Caco-2 (cell line): Measurements from ENCODE around the gene ATF2. TPM values are rescaled to one million over a fixed set of nuclear protein-coding genes. Genes with fewer than 3 reads are reported as not detected.

Experiments used
- BruUV-seq: library from RNA; stranded (reverse); fragments of 400-500 nt; replicated peaks from 2 replicates; lab custom pipeline; 2021; lab: Mats Ljungman, UMichigan
- CTCF ChIA-PET: fragments of 300-600 bp; sonication (Branson Sonifier 250); formaldehyde crosslinking; loops from one replicate; lab custom pipeline; 2022; ENCODE audit warnings: antibody characterized with exemption; lab: Charles Lee
- POLR2A ChIA-PET: fragments of 300-600 bp; sonication (Branson Sonifier 250); formaldehyde crosslinking; loops from one replicate; lab custom pipeline; 2022; ENCODE audit warnings: antibody characterized with exemption; lab: Charles Lee
- DNase-seq, 2 experiments: peaks; one replicate each; pipeline versions ENCODE4 v3.0.0 to v3.0.0-alpha.2; 2020 to 2022
- H3K27me3 ChIP-seq: replicated peaks from 2 replicates; pipeline ENCODE4 v1.6.0; 2011; ENCODE audit warnings: low read length; ENCODE audit not compliant: control insufficient read depth, insufficient read depth
- H3K36me3 ChIP-seq: 2 replicates; pipeline ENCODE4 v1.5.1; 2011; ENCODE audit warnings: low read length; ENCODE audit not compliant: control insufficient read depth, insufficient read depth
- H3K4me1 ChIP-seq: fragments of 250-450 bp; sonication (Bioruptor Pico); 2 replicates; pipeline ENCODE4 v1.5.1; 2020; ENCODE audit warnings: mild to moderate bottlenecking
- H3K4me3 ChIP-seq: 2 replicates; pipeline ENCODE4 v1.5.1; 2011; ENCODE audit warnings: low read depth, mild to moderate bottlenecking, control low read depth, low read length
- H3K9me3 ChIP-seq: fragments of 250-450 bp; sonication (Bioruptor Pico); 2 replicates; pipeline ENCODE4 v1.5.1; 2020; ENCODE audit warnings: mild to moderate bottlenecking, moderate library complexity
- H3K27ac Mint-ChIP-seq: one replicate; pipeline ENCODE4 v1.8.0; 2022; ENCODE audit warnings: mixed read lengths; ENCODE audit not compliant: unreplicated experiment
- H3K27me3 Mint-ChIP-seq: one replicate; pipeline ENCODE4 v1.8.0; 2022; ENCODE audit warnings: mixed read lengths; ENCODE audit not compliant: insufficient read depth, unreplicated experiment
- H3K36me3 Mint-ChIP-seq: one replicate; pipeline ENCODE4 v1.8.0; 2022; ENCODE audit warnings: mild to moderate bottlenecking, mixed read lengths; ENCODE audit not compliant: insufficient read depth, unreplicated experiment
- H3K4me1 Mint-ChIP-seq: one replicate; pipeline ENCODE4 v1.8.0; 2022; ENCODE audit warnings: low read depth, mixed read lengths; ENCODE audit not compliant: unreplicated experiment
- H3K4me3 Mint-ChIP-seq: one replicate; pipeline ENCODE4 v1.8.0; 2022; ENCODE audit warnings: mild to moderate bottlenecking, moderate library complexity, mixed read lengths; ENCODE audit not compliant: unreplicated experiment
- H3K9me3 Mint-ChIP-seq: one replicate; pipeline ENCODE4 v1.8.0; 2022; ENCODE audit warnings: mixed read lengths; ENCODE audit not compliant: unreplicated experiment
- intact Hi-C: fragments of 100-400 bp; cut with micrococcal nuclease; formaldehyde crosslinking; loops from one replicate; pipeline ENCODE4 v1.10.0; 2022; ENCODE audit not compliant: unreplicated experiment
- total RNA-seq: library from RNA; stranded (reverse); gene quantifications from 2 replicates; pipeline ENCODE4 v1.2.3, GENCODE V29; 2022
- TF ChIP-seq, protein P1 (sequence below), 2 experiments: fragments of 200-600 bp in 1 of 2; IDR thresholded peaks; 1 replicate in 1 of 2; 2 replicates in 1 of 2; pipeline versions ENCODE4 v1.5.1 to v1.8.0; 2011 to 2022; ENCODE audit warnings: antibody characterized with exemption in 1 of 2, control low read depth in 1 of 2, inconsistent platforms in 1 of 2, low read depth in 1 of 2, low read length in 1 of 2, mild to moderate bottlenecking in 1 of 2, moderate library complexity in 1 of 2; ENCODE audit not compliant: insufficient read depth in 1 of 2, severe bottlenecking in 1 of 2, unreplicated experiment in 1 of 2

Gene ATF2
- total RNA-seq, 1 experiment from 2014 or later, result 47.1 TPM

DNA sequence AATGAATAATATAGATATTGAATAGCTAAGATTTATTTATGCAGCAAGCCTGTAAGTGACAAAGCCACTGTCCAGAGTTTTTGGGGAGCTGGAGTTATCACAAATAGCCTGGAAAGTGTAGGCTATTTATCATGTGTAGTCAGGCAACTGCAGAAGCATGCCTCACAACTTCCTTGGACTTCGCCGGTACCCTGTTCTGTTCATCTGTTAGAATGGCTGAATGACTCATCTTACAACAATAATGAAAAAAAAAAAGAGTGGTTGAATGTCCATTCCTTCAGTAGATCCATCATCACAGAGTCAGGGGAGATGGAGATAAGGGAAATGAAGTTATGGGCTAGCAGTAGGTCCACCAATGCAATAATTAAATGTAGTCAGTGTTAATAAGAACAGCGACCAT lies 37.5 kb upstream of the ATF2 start:
- H3K27me3 Mint-ChIP-seq, result peaks cover 11% of the 10 kb centered on the region
- DNase-seq, result no peak
- no peaks in the 10 kb centered on the region for H3K36me3 Mint-ChIP-seq
- ChIA-PET POLR2A (no interaction called here), CTCF (no interaction called here)
- no peaks in the 10 kb centered on the region for H3K36me3 ChIP-seq
- intact Hi-C loops, result no loop called here
- no peak overlapping the region for H3K4me3 ChIP-seq
- peaks cover 7% of the 10 kb centered on the region for H3K4me1 Mint-ChIP-seq
- H3K9me3 Mint-ChIP-seq, result no peaks in the 10 kb centered on the region
- no peaks in the 10 kb centered on the region for H3K27me3 ChIP-seq
- no peak overlapping the region for H3K27ac Mint-ChIP-seq
- H3K9me3 ChIP-seq, result peaks cover under 1% of the 10 kb centered on the region; the same call in 1 of the 2 replicates
- no peaks in the 10 kb centered on the region for H3K4me1 ChIP-seq
- H3K4me3 Mint-ChIP-seq, result no peak overlapping the region
- TF ChIP-seq, protein P1, sequence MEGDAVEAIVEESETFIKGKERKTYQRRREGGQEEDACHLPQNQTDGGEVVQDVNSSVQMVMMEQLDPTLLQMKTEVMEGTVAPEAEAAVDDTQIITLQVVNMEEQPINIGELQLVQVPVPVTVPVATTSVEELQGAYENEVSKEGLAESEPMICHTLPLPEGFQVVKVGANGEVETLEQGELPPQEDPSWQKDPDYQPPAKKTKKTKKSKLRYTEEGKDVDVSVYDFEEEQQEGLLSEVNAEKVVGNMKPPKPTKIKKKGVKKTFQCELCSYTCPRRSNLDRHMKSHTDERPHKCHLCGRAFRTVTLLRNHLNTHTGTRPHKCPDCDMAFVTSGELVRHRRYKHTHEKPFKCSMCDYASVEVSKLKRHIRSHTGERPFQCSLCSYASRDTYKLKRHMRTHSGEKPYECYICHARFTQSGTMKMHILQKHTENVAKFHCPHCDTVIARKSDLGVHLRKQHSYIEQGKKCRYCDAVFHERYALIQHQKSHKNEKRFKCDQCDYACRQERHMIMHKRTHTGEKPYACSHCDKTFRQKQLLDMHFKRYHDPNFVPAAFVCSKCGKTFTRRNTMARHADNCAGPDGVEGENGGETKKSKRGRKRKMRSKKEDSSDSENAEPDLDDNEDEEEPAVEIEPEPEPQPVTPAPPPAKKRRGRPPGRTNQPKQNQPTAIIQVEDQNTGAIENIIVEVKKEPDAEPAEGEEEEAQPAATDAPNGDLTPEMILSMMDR (IDR thresholded peaks at IDR 0.05; ENCODE audit: insufficient read depth in 1 of 2, low read depth in 1 of 2, low read length in 1 of 2, severe bottlenecking in 1 of 2, unreplicated experiment in 1 of 2), result no peak
- BruUV-seq, result no TSS peak

DNA sequence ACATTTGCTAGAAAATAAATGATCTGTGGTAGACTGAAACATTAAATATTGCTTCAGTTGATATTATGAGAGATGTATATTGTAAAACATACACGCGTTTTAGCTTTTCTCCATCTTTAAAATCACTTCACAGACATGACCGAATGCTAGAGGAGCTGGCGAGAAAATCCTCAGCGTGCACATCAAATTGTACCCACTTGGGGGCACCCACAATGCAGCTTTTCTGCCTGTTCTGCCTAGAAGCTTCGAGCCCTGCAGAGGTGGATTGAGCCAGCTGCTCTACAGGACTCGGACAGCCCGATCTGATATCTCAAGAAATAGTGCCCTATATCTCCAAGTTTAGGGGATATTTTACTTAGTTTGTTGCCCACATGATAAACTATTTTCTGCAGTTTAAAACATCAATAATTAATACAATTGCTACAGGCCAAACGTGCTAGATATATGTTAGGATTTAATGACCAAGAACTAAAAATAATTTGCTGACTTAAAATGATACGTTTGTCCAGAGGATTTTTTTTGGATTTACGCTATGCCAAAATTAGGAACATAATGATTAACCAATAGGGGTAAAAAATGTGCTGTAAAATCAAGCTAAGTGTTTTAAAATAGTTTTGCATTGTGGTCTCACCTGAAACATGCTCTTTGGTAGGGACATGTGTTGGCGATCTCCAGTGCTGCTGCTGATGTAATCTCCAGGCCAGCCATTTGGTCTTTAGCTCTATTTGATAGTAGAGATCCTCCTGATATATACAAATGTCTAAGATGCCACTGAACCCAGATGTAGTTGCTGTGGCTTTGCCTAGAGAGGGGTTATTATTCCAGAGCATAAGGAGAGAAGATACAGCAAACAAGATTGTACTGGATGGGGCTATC lies 35.9 kb upstream of the ATF2 start:
- ChIA-PET POLR2A (no interaction called here), CTCF (interaction anchor here (0.6 to 2.1 kb wide), 8 partner anchors 48 to 894 kb away, joined by 3 to 15 read pairs (median 4); no protein-coding TSS in a partner anchor)
- H3K9me3 Mint-ChIP-seq, result peaks cover 2% of the 10 kb centered on the region
- Histone ChIP-seq H3K36me3 (no peaks in the 10 kb centered on the region), H3K4me3 (no peak overlapping the region), H3K4me1 (no peaks in the 10 kb centered on the region), H3K9me3 (peaks cover 5% of the 10 kb centered on the region; the same call in 1 of the 2 replicates), H3K27me3 (no peaks in the 10 kb centered on the region)
- peaks cover 10% of the 10 kb centered on the region for H3K27me3 Mint-ChIP-seq
- H3K4me1 Mint-ChIP-seq, result peaks cover 7% of the 10 kb centered on the region
- intact Hi-C loops, result loop anchor here (1.0 kb wide), 1 partner anchor 78 kb away; no protein-coding TSS in a partner anchor
- TF ChIP-seq, protein P1 (IDR thresholded peaks at IDR 0.05; ENCODE audit: insufficient read depth in 1 of 2, low read depth in 1 of 2, low read length in 1 of 2, severe bottlenecking in 1 of 2, unreplicated experiment in 1 of 2), result peak; percentile 66 to 70
- H3K27ac Mint-ChIP-seq, result no peak overlapping the region
- peak; percentile 66 to 71 for DNase-seq
- no TSS peak for BruUV-seq
- H3K36me3 Mint-ChIP-seq, result no peaks in the 10 kb centered on the region
- H3K4me3 Mint-ChIP-seq, result no peak overlapping the region

DNA sequence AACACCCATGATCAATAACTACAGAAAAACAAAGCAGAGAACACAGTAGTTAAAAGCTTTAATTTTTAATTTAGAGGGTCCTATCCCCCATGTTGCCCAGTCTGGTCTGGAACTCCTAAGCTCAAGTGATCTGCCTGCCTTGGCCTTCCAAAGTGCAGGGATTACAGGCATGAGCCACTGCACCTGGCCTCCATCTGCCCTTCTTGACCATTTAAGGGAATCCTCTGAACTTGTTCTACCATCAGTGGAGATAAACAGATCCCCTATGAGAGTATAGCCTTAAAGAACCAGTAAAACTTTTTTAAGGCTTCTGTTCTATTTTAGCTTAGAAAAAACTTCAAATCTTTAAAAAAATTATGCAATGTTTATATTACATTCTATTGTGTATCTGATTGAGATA lies 27.0 kb upstream of the ATF2 start:
- Mint-ChIP-seq H3K4me3 (no peak overlapping the region), H3K9me3 (peaks cover 14% of the 10 kb centered on the region), H3K4me1 (no peaks in the 10 kb centered on the region), H3K27ac (no peak overlapping the region), H3K36me3 (no peaks in the 10 kb centered on the region), H3K27me3 (no peaks in the 10 kb centered on the region)
- H3K36me3 ChIP-seq, result no peaks in the 10 kb centered on the region
- ChIA-PET CTCF (no interaction called here), POLR2A (no interaction called here)
- H3K4me3 ChIP-seq, result no peak overlapping the region
- no peaks in the 10 kb centered on the region for H3K4me1 ChIP-seq
- BruUV-seq, result no TSS peak
- H3K9me3 ChIP-seq, result no peaks in the 10 kb centered on the region
- no peak for DNase-seq
- H3K27me3 ChIP-seq, result no peaks in the 10 kb centered on the region
- TF ChIP-seq, protein P1 (IDR thresholded peaks at IDR 0.05; ENCODE audit: insufficient read depth in 1 of 2, low read depth in 1 of 2, low read length in 1 of 2, severe bottlenecking in 1 of 2, unreplicated experiment in 1 of 2), result no peak
- intact Hi-C loops, result no loop called here
